GM18505 (cell line): ENCODE measurements around the gene GOSR2.

Experiments used
- ATAC-seq: cut with Tn5 transposase; IDR thresholded peaks from one replicate; pipeline ENCODE4 v1.9.1; 2021; ENCODE audit not compliant: unreplicated experiment
- POLR2A ChIP-seq: IDR thresholded peaks from 4 replicates; pipeline ENCODE4 v1.6.1; 2011; ENCODE audit warnings: borderline replicate concordance; ENCODE audit not compliant: insufficient read depth, insufficient read length; ENCODE audit errors: extremely low read depth

Gene GOSR2

DNA sequence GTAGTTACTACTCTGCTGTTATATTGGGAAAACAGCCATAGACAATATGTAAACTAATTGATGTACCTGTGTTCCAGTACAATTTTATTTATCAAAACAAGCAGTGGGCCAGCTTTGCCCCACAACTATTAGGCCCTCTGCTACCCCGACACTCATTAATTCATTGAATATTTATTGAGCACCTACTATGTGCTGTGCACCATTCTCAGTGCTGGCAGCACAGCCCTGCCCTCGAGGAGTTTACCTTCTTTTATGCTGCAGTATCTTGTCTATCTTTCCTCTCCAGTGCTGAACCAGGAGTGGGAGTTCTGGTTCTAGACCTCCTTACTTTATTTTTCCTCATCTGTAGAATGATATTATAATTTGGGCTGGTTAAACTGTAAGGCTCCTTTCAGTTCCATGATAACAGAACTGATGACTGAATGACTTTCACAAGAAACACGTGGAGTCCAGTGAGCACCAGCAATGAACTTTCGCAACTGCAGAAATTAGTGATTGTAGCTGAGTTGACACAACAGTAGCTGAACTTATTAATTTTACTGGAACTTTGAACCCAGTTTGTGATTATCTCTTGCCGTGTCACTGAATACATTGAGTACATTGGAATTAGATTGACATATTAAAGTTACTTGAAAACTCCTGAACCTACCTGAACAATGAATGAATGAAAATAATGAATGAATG lies 2.4 kb downstream of the GOSR2 start:
- ATAC-seq, result no peak
- no peak for TF ChIP-seq POLR2A

DNA sequence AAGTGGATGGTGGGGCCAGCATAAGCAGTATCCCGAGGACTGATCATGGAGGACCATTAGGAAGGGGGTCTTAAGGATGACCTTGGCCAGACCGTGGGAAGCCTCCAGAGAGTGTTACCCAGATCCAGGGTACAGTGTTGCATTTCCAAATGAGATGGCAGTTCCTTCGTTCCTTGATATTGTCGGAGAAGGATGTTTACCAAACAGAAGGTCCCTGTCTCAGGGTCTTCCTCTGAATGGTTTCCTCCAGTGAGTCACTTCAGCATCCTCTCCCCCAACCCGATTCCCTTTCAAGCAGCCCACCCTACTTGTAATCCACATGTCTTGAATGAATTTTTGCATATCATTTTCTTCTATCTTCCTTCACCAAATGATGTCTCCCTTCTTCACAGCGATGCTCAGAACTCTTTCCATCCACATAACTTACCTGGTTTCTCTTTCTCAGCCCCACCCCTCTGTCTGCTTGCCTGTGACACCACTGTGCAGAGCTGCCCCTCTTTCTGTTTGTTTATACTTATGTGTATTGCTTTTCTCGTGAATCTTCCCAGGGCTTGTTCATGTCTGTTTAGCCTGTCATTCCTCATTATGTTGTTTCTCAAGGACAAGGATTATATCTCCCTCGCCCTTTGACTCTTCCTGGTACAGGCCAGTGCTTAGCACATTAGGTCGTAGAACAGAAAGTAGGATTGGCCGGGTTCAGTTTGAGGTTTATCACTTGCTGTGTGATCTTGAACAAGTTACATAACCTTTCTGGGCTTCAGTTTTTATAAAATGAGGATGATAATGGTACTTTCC lies 5.7 kb downstream of the GOSR2 start:
- TF ChIP-seq POLR2A, result no peak
- no peak for ATAC-seq

DNA sequence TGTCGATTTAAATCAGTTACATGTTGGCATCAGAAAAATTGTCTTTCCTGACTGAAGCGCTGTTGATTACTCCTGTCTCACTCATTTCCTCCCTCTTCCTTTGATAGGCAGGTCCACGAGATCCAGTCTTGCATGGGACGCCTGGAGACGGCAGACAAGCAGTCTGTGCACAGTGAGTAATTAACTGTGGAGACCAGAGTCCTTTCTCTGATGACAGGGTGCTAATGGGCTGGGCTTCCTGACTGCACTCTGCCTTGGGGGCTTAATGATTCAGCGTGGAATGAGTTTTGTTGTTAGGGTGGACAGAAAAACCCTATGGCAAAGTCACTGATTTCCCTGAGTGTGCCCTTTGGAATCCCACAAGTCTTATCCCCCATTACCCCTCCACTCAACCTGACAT lies 6.5 kb downstream of the GOSR2 start:
- ATAC-seq, result no peak
- TF ChIP-seq POLR2A, result no peak

DNA sequence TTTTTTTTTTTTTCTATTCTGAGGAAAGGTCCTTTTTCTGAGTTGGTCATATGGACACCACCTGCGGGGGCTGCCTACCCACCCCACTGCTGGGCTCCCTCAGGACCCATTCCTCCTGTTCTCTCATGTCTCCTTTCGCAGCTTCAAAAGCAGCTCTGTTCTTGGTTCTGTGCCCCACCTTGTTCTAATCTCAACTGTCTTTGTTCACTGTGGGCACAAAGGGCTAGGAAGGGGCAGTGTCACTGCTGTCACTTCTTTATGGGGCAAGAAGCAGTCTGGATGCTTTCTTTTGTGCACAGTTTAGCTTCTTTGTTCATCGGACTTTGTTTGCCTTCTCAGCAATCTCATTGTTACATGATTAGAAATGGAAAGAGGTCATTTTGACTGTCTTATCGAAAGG lies 7.1 kb downstream of the GOSR2 start:
- no peak for TF ChIP-seq POLR2A
- ATAC-seq, result no peak

DNA sequence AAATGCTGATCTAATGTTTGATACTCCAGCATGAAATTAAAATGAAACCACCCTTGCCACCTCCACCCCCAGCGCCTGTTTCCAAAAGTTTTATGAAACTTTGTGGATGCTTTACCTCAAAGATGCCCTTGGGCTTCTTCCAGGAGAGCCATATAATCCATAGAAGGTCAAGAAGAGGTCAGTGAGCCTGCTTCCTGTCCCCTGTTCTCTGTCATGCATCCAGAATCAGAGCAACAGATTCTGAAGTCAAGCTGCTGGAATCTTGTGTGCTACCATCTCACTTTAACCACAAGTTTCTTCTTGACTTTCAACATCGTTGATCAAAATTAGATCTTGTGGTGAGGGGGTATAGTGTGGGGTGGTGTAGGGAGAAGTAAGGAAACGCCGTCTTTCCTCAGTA lies 8.6 kb downstream of the GOSR2 start:
- ATAC-seq, result no peak
- no peak for TF ChIP-seq POLR2A

DNA sequence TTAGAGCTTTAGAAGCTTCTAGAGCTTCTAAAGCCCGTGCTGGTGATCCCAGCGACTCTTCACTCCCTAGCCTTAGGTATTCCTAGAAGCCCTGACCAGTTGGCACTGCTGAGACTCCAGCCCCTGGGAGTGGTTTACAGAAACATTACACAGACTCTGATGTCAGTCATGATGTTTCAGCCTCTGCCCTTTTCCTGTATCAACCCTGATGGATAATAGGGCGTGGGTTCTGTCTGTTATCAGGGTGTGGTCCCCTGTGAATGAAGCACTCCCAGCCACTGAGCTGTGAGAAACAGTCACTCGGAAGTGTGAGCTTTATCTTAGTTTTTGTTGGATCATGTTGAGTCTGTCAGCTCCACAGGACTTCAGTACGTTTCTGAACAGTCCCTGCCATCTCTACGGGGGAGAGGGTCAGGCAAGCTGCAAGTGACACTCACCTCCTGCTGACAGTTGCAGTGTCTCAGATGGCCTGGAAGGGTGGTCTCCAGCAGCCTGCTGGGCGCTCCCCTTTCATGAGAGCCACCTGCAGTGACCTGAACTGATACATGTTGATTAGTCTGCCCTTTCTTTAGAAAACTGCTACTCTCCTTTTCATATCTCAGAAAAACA lies 12.8 kb downstream of the GOSR2 start:
- no peak for ATAC-seq
- TF ChIP-seq POLR2A, result no peak

DNA sequence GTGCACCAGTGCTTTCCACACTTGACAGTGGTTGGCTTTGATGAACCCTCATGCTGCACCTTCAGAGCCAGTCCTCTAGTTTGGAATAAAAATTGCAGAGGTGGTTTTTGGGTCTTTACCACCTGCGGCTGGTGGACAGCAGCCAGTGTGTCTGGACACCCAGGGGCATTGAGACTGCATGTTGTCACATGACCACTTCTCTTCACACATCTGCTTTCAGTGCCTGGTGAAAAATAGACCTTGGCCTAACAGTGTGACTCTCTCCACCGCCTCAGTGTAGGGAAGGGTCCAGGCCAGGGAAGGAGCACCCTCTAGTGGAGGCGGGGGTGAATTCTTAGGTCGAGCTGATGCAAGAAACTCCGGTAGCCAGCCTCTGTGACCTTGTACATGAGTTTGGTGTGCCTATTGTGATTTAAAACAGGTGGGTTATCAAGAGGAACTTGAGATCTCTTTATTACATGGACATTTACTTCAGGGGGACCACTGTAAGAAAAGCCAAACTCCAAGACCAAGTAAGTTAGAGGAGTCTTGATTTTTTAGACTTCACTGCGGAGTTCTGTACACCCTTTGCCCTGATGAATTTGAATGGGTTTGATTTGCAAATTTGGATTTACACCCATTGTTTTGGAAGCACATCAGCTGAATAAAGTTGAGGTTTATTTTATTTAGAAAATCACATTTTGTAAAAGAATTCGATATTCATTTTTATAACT lies 17.9 kb downstream of the GOSR2 start:
- no peak for ATAC-seq
- TF ChIP-seq POLR2A, result no peak

DNA sequence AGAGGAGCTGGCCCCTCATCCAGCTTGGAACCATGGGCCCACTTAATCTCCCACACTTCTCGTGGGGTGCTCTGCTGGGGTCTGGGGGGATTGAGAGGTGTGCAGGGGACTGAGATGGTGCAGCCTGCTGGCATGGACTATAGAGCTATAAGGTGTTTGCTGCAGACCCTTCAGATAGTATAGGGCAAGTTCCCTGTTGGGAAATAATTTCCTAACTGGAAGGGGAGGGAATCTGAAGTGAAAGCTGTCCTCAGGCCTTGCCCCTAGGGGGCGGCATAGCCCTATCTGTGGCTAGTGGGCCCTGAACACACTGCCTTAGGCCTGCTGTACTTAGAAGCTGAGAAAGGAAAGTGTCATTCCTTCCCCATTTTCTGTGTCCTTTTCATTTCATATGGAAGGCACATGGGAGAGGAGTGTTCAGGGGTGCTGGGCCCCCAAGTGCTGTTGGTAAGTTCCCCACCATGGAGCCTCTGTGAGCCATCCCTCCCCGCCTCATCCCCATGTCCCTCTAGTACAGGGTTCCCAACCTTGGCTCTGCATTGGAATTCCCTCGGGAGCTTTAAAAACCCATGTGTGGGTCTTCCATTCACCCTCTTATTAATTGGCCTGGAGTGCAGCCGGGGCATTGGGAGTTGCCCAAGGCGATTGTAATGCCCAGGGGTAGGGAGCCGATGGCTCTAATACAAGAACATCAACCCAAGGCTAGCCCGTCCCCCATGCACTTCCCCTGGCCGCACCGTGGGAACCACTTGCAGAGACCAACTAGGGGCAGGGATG lies 19.7 kb downstream of the GOSR2 start:
- TF ChIP-seq POLR2A, result no peak
- no peak for ATAC-seq

DNA sequence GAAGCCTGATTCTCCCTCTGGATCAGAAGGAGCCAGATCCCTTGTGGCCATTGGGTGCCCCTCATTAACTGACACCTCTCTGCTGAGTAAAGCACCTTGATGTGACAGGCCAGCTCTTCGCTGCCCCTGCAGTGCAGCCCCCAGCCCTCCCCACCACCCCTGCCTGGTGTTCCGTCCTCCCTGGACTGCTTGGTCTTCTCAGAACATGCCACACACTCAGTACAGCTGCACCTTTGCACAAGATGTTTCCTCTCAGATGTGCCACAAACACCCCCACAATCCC lies 20.2 kb downstream of the GOSR2 start:
- ATAC-seq, result no peak
- no peak for TF ChIP-seq POLR2A

DNA sequence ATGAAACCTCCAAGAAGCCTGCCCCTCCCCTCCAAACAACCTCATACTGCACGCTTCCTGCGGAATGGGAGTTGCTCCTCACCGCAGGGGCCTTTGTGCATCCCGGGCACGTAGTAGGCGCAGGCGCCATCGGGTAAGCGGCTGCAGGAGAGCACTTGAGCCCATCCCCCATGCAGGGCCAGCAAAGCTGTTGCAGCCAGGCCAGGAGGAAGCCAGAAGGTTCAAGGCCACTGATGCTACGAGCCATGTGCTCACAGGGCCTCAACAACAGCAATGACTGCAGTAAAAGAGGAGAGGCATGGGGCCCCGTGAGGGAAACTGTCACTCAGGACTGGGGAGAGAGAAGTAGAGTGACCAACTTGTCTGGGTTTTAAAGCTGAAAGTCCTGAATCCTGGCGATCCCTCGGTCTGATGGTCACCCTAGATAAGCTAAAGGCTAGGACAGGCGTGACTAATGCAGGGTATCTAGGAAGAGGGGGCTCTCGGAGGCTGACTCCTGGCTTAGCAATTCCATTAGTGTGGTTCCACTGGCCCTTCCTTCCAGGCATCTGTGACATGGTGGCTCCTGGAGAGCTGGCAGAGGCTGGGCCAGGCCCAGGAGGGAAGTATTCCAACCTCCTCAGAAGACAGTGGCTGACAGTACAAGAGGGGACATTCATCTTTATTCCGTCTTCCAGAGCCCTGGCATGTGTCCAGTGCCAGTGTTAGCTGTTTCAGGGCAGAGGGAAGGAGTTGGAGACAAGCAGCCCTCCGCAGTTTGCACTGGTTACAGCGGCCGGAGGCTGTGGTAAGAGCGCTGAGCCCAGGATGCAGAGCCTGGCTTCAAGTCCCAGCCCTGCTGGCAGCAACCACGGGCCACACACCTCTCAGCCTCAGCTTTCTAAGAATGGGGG lies 20.8 kb downstream of the GOSR2 start:
- no peak for ATAC-seq
- no peak for TF ChIP-seq POLR2A

DNA sequence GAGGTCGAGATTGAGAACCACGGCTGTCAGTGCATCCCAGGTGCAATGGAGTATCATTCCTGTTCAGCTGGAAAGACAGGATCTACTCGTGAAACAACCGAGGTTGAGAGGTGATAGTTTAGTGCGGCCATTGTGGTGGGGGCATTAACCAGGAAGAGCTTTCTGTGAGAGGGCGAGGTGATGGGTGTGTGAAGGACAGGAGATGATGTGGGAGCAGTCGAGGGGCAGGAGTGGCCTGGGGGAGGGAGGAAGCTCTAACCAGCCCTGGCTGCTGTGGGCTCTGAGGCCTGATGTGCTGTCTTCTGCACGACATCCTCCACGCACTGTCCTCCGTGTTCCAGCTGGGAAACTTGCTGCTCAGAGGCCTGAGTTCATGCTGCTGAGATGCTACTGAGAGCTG lies 22.0 kb downstream of the GOSR2 start:
- ATAC-seq, result no peak

DNA sequence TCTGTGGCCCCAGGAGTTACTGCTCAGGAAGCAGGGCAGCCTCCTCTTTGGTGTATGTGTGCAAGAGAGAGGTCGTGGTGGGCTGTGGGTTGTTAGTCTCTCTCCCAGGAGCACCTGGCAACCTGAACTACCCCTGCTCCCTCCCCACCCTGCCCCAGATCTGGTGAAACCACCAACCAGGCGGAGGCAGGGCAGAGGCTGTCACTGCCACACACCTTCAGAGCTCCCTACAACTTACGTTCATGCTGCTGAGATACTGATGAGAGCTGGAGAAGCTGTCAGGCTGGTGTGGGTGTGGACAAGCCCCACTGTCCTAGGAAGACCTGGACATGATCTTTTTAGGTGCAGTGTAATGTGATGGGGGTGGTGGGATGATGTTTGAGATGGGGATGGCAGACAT lies 24.3 kb downstream of the GOSR2 start:
- ATAC-seq, result no peak
- no peak for TF ChIP-seq POLR2A

More for the DNA sequence above, 22.0 kb downstream of the GOSR2 start:
- TF ChIP-seq POLR2A, result no peak
